ENCODE results near the gene PLAC8L1.

Gene PLAC8L1

GRCh38 chr5:146060221-146060585 is 45.2 kb downstream of the PLAC8L1 start:
- H3K4me3 ChIP-seq (ENCODE audit: low read depth, low read length), result no peak overlapping the region
- TF ChIP-seq, protein P1, sequence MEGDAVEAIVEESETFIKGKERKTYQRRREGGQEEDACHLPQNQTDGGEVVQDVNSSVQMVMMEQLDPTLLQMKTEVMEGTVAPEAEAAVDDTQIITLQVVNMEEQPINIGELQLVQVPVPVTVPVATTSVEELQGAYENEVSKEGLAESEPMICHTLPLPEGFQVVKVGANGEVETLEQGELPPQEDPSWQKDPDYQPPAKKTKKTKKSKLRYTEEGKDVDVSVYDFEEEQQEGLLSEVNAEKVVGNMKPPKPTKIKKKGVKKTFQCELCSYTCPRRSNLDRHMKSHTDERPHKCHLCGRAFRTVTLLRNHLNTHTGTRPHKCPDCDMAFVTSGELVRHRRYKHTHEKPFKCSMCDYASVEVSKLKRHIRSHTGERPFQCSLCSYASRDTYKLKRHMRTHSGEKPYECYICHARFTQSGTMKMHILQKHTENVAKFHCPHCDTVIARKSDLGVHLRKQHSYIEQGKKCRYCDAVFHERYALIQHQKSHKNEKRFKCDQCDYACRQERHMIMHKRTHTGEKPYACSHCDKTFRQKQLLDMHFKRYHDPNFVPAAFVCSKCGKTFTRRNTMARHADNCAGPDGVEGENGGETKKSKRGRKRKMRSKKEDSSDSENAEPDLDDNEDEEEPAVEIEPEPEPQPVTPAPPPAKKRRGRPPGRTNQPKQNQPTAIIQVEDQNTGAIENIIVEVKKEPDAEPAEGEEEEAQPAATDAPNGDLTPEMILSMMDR (IDR thresholded peaks at IDR 0.05; ENCODE audit: low read depth, low read length), result no peak

DNA sequence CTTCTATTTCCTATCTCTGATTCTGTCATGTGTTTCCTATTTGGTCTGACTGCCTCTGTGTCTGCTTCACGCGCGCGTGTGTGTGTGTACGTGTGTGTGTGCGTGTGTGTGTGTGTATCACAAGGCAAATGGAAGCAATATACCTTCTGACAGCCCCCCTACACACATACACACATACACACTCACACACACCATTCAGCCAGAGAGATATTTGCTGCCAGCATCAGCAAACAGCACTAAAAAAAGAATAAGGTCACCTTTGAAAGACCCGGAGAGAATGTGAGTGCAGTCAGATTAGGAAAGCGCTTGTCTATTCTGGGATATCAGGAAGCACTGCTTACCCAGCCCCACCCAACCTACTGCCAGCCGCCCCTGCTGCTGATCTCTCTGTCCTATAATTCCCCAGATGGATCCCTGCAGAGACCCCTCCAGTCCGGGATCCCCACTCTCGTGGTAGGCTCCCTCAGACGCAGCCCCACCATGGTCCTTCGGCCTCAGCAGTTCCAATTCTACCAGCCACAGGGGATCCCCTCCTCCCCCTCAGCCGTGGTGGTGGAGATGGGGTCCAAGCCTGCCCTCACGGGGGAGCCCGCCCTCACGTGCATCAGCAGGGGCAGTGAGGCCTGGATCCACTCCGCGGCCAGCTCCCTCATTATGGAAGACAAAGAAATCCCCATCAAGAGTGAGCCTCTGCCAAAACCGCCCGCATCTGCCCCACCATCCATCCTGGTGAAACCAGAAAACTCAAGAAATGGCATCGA is 45.7 kb downstream of the PLAC8L1 start:
- no peak overlapping the region for H3K4me3 ChIP-seq (ENCODE audit: low read depth, low read length)
- TF ChIP-seq, protein P1 (IDR thresholded peaks at IDR 0.05; ENCODE audit: low read depth, low read length), result no peak

DNA sequence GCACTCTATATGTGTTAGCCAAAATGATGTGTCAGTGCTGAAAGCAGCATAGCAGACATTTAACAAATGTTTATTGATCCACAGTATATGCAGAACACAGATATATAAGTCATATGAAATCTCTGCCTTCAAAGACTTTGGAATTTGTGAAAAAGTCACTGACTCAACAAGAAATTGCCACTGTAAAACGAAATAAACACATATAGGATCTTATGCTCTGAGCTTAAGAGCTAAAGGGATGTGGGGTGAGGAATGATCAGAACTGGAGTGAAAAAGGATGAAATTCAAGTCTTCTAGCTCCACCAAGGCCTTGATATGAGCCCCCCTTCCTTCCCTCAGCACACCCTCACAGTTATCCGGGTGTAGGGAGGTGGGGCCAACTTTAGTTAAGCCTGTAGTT is 49.9 kb downstream of the PLAC8L1 start:
- no peak overlapping the region for H3K4me3 ChIP-seq (ENCODE audit: low read depth, low read length)
- TF ChIP-seq, protein P1 (IDR thresholded peaks at IDR 0.05; ENCODE audit: low read depth, low read length), result no peak

DNA sequence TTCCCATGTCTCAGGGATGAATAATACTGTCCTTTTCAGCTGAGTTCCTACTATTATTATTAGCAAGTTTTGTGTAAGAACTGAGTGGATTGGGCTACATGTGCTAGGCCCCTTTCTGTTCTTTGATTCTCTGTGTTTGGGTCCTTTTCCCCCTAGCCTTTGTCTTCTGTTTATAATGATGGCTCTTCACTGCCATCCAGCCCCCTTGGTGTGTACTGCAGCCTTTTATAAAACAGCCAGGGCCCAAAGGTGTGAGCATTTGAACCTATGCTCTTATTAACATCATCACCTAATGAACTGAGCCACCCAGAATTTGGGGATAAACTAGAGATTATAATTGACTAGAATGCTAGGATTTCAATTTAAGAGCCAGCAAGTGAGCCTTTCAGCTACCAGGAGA is 52.6 kb downstream of the PLAC8L1 start:
- TF ChIP-seq, protein P1 (IDR thresholded peaks at IDR 0.05; ENCODE audit: low read depth, low read length), result 0 out of 2 replicates have a peak, but pooled peaks have one; percentile 18
- no peak overlapping the region for H3K4me3 ChIP-seq (ENCODE audit: low read depth, low read length)

GRCh38 chr5:146051678-146052077 is 53.7 kb downstream of the PLAC8L1 start:
- TF ChIP-seq, protein P1 (IDR thresholded peaks at IDR 0.05; ENCODE audit: low read depth, low read length), result no peak
- H3K4me3 ChIP-seq (ENCODE audit: low read depth, low read length), result no peak overlapping the region

DNA sequence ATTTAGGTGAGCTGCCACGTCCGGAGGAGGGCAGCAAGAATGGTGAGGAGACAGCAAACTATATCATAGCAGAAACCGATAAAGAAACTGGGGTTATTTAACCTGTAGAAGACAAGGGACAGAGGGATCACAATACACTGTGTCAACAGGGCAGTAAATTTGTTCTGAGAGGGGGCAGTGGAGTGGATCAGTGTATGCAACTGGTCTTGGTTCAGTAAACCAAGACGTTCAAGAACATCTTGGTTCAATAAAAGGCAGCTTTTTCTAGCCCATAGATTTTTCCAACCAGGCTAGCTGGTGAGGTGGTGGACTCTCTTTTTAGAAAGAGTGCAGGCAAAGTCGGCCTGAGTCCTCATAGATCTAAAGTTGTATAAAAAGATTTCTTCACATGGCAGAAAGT is 55.3 kb downstream of the PLAC8L1 start:
- TF ChIP-seq, protein P1 (IDR thresholded peaks at IDR 0.05; ENCODE audit: low read depth, low read length), result no peak
- no peak overlapping the region for H3K4me3 ChIP-seq (ENCODE audit: low read depth, low read length)

DNA sequence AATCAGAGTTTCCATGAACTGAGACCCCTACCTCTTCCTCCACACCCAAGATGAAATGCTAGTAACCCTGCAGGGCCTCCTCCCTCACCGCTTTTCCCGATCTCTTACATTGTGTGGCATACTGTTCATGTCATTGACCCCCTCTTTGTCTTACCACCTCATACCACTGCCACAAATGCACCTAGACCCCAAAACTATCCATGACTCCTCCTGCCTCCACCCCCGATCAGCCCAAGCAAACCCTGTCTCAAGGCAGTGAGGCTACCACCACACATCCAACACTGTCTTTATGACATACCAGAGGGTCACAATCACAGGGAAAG is 55.7 kb downstream of the PLAC8L1 start:
- H3K4me3 ChIP-seq (ENCODE audit: low read depth, low read length), result no peak overlapping the region
- TF ChIP-seq, protein P1 (IDR thresholded peaks at IDR 0.05; ENCODE audit: low read depth, low read length), result no peak

All from WI38 (cell line).